Caki2 (cell line): Measurements from ENCODE around the gene PHOSPHO2. TPM values are rescaled to one million over a fixed set of nuclear protein-coding genes. Genes with fewer than 3 reads are reported as not detected.

Source experiments
- DNase-seq: peaks from one replicate; pipeline ENCODE4 v3.0.0-alpha.2; 2015; ENCODE audit warnings: low read depth
- in situ Hi-C: cut with HindIII; loops from 2 replicates; pipeline ENCODE4 v1.10.0; 2016; ENCODE audit warnings: low sequenced_read_pairs, low pct_unique_long_range_greater_than_20kb, mixed read lengths
- total RNA-seq: library from RNA; depleted of rRNA; stranded (reverse); fragments of >200 nt; shearing (Covaris generic); gene quantifications from 2 replicates; pipeline ENCODE4 v1.2.3, GENCODE V29; 2014; ENCODE audit warnings: low replicate concordance

Gene PHOSPHO2
- total RNA-seq, 1 experiment from 2014 or later, result 7.5 TPM

DNA sequence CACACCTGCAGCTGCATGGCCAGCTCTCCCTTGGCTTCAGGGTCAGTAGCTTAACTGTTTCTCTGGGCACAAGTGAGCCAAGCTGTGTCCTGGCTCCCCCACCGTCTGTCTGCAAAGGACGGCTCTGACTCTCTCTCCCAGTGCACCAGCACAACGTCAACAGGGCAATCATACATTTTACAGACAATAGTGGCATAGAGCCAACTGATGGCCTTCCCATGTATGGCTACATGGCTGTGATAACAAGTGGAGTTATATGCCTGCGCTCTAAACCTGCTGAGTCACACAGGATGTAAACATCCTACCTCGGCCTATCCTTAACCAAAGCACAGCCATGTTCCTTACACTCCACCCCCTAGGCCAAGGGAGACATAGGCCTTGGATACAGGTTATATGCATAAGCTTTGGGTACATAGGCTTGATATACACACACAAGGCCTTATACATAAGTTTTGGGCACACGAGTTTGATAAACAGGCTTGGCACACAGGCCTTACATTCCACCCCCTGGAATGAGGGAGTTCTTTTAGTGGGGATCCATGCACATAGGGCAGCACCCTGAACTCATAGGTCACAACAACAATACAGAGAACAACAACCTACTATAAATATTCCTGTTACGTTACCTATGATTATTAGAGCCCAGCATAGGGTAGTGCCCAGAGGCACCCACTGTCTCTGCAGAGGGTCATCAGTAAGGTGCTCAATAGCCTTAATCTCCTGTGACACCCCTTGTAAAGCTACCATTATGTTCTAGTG is 17.7 kb downstream of the PHOSPHO2 start:
- in situ Hi-C loops, result no loop called here
- no peak for DNase-seq

DNA sequence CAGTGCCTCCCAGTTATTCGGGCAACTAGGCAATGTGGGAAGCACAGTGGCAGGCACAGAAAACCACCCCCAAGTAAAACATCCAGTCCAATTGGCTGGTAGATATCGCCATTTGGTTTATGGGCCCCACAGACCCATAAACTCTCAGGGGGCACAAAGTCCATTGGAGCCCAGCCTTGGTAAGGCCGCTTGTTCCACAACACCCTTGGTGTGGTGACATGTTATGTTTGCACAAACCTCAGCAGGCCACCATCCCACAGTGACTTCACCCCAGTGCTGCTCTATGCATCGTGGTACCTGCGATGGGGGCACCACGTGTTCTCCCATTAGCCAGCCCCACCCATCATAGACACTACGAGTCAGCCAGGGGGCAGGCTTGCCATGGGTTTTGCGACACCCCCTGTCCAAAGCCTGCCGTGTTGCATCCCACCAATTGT is 18.5 kb downstream of the PHOSPHO2 start:
- DNase-seq, result no peak
- in situ Hi-C loops, result no loop called here

DNA sequence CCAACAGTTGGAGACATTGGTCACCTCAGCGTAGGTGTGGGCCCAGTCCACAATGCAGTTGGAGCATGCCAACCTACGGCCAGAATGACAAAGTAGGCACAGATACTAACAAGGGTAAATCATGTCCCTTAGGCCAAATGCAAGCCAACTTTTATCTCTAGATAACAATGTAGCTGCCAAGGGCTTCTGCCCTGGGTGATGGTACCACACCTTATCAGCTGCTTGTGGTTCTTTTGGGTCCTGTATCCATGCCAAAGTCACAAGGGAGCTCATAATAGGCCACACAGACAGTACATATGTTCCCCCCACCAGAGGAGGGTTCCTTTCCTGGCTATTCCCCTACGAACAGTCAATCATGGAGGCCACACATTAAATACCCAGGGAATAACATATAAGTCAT is 19.1 kb downstream of the PHOSPHO2 start:
- in situ Hi-C loops, result no loop called here

DNA sequence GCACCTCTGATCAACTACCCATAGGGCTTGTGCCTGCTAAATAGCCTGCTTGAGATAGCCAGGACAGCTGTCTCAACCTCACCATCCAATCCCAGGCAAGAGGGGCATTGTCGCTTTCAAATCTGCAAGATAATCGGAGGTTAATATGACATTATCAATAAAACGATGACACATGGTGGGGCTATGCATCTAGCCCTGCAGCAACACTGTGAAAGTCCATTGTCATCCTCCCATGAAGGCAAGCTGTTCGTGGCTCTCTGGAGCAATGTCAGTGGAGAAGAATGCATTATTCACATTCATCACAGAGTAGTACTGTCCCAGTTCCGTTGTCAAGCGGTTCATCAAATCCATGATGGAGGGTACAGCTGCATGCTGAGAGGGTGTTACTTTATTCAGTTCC is 20.4 kb downstream of the PHOSPHO2 start:
- no peak for DNase-seq
- in situ Hi-C loops, result no loop called here

More for the DNA sequence above, 19.1 kb downstream of the PHOSPHO2 start:
- DNase-seq, result no peak

DNA sequence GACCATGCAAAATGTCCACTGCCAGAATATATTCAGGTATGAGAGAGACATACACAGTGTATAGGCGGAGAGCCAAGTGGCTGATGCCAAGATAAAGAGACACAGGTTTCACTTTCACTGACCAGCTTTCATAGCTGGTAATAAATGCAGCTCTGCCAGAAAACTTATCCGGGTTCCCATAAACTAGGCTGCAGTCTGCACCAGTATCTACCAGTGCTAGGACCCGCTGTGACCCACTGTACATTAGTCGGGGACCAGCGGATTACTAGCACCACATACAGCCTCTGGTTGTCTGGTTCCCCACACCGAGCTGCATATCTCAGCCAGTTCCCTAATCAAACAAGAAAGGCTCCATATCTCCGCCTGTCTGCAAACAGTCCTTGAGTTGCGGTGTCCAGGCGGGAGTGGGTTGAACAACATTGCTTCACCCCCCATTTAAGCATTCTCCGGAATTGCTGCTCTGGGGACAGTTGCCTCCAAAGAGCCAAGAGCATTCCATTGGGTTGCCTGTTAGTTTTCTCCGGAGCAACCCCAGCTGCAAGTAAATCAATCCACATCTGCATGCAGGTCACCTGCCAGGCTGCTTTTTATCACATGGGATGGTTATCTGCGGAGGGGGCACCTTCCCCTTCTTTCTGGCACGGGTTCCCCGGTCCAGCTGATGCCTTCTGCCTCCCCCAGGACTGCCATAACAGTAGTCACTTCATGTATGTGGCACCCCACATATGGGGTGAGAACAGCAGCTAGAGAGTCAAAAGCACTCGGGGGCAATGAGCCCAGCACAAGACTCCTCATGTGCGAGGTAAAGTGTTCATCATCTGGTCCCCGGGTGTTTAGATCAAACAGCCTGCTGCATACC is 21.3 kb downstream of the PHOSPHO2 start:
- DNase-seq, result no peak
- in situ Hi-C loops, result no loop called here

DNA sequence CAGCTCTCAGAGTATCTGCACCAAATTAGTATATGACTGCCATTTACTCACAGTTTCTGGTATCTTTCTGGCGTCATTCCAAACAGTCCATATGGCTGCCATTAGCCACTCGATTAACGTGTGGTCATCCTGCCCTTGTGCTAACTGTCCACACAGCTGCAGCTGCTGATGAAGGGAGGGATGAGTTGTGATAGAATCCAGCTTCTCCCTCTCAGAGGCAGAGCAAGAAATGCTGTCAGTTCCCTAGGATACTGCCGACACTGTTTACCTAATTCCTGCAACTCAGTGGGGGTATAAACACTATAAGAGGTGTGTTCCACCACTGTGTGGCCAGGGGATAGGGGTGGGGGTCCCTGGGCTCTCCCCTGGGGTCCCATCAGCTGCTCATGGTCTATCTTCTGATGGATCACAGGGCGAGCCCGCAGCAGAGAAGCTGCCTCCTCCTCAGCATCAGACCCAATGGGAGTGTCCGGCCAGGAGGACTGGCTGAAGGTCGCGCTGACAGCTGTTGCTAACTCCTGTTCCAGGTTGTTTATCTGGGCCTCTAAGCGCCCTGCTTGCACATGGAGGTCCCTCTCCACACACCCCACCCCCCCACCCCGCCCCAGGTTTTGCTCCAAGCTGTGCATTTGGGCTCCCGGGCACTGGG is 22.1 kb downstream of the PHOSPHO2 start:
- DNase-seq, result no peak
- in situ Hi-C loops, result no loop called here

DNA sequence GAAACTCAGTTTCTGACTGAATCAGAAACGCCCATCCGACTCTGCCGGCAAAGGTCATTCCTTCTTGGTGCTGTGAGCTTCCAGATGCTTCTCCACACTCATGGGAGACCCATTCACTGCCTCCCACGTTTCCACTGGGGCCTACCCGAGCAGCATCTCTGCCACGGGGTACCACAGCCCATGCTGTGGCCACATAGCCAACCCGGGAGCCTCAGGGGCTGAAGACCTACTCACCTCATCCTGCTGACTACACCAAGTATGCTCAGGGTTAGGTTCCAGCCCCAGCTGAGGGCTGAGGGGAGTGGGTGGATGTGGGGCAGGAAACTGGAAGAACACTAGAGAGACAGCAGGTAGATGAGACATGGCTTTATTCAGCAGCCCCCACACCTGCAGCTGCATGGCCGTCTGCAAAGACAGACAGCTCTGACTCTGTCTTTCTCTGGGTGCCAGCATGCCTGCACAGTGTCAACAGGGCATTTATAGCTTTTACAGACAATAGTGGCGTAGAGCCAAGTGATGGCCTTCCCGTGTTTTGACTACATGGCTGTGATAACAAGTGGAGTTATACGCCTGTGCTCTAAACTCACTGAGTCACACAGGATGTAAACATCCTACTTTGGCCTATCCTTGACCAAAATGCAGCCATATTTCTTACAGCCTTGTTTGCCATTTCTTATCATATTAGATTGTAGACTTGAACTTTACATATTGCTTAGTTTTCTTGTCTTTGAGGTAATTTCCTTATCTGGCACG is 22.8 kb downstream of the PHOSPHO2 start:
- in situ Hi-C loops, result no loop called here
- DNase-seq, result no peak

DNA sequence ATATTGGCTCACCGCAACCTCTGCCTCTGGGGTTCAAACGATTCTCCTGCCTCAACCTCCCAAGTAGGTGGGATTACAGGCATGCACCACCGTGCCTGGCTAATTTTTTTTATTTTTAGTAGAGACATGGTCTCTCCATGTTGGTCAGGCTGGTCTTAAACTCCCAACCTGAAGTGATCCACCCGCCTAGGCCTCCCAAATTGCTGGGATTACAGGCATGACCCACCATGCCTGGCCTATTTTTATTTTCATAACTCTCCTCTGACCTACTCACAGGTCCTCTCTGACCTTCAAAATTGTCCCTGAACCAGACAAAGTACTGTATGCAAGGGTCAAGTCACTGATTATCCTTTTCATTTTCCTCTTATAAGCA is 23.4 kb downstream of the PHOSPHO2 start:
- DNase-seq, result no peak
- in situ Hi-C loops, result no loop called here

DNA sequence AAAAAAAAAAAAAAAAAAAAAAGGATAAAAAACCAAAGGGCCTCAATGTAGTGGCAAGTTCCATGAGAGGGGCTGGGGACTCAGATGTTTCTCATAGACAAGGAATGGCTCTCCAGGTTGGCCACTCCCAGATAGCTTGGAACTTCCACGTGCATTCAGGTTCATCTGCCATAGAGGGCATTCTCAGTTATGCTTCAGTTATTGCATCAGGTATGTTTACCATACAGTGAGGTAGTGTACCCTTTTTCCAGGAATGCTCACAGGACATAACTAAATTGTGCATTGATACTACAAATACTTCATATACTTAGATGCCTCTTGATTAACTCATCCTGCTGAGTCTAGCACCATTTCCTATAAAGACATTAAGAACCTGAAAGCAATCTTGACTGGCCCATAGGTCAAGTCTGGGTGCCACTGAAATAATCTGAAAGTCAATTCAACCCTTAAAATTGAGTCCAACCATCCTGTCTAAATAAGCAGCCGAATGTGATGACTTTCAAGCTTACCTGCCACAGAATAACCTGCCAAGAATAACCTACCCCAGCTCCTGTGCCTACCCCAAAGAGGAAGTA is 24.7 kb downstream of the PHOSPHO2 start:
- no peak for DNase-seq
- in situ Hi-C loops, result no loop called here

DNA sequence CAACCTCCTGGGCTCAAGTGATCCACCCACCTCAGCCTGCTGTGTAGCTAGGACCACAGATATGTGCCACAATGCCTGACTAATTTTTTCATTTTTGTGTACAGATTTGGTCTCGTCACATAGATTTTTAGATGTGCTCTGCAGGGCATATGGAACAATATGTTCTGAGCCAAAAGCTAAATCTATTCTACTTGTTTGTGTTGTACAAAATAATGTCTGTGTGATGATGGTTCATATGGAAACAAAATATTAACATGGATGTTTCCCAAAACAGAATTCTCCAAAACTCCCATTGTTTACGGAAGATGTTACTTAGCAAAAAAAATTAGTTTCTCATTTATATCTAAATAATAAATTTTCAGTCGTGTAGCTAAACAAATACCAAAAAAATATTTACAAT is 26.7 kb downstream of the PHOSPHO2 start:
- in situ Hi-C loops, result no loop called here
- DNase-seq, result no peak

DNA sequence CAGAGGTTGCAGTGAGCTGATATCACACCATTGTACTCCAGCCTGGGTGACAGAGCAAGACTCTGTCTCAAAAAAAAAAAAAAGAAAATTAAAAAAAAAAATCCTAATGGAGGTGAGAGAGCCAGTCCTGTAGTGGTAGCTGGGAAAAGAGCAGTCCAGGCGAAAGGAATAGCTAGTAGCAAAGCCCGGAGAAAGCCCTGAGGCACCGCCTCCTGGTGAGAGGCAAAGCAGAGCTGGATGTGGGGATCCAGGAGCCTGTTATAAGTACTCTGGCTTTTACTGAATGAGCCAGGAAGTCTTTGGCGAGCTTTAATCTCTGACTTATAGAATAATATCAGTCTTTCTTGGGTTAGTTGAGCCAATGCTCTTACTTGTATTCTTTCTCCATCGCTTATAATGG is 32.8 kb downstream of the PHOSPHO2 start:
- no peak for DNase-seq

DNA sequence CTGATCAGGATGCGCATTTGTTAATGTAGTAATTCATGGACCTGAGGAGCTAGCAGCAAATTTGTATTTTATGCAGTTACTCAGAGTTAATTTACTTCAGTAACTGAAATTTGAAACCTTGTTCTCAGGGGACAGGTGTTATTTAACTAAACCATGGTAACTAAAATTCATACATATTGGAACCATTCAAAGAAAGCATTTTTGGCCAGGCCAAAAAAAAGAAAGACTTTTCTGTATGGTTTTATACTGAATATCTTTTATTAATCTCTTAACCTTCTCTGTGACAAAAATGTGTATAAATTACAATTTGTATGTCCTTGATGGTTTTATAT is 35.0 kb downstream of the PHOSPHO2 start:
- in situ Hi-C loops, result no loop called here
- no peak for DNase-seq

More for the DNA sequence above, 32.8 kb downstream of the PHOSPHO2 start:
- in situ Hi-C loops, result no loop called here

DNA sequence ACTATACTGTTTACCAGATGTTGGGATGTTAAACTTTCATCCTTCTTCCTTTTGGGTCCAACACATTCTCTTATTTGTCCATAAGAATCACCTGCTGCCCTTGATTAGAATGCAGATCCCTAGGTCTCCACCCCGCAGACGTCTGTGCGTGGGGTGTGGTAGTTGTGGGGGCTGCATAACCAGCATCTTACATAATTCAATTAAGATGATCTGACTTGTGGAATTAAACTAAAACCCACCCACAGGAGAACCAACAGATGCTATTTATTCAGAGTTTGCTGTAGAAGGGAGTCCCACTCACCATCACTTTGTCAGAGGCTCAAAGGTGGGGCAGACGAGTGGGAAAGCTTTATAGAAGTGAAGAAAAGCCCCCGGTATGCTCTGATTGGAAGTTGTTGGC is 37.8 kb downstream of the PHOSPHO2 start:
- DNase-seq, result no peak
- in situ Hi-C loops, result no loop called here

DNA sequence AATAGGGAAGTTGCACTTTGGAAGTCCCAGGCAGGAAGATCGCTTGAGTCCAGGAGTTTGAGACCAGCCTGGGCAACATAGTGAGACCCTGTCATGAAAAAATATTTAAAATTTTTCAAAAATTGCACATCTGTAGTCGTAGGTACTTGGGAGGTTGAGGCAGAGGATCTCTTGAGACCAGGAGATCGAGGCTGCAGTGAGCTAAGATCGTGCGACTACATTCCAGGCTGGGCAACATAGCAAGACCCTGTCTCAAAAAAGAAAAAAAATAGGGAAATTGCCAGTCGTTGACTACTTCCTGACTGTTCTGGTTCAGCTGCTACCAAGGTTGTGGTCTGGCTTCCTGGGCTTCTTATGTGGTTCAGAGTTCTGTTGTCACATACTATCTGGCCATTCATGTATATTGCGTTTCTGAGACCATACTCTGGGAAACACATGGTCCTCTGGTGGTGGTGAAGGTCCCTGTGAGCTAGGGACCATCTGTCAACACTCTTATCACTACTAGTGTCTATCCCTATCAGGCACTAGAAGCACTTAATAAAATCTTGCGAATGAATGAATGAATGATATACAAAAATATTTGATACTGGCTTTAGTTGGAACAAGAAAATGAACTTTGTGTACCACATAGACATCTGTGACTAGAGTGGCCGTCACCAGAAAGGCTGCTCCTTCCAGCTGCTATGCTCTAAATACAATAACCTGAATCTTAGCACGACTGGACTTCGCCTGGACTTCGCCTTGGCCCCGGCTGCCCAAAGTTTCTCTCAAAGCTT is 38.5 kb downstream of the PHOSPHO2 start:
- in situ Hi-C loops, result no loop called here
- DNase-seq, result no peak

DNA sequence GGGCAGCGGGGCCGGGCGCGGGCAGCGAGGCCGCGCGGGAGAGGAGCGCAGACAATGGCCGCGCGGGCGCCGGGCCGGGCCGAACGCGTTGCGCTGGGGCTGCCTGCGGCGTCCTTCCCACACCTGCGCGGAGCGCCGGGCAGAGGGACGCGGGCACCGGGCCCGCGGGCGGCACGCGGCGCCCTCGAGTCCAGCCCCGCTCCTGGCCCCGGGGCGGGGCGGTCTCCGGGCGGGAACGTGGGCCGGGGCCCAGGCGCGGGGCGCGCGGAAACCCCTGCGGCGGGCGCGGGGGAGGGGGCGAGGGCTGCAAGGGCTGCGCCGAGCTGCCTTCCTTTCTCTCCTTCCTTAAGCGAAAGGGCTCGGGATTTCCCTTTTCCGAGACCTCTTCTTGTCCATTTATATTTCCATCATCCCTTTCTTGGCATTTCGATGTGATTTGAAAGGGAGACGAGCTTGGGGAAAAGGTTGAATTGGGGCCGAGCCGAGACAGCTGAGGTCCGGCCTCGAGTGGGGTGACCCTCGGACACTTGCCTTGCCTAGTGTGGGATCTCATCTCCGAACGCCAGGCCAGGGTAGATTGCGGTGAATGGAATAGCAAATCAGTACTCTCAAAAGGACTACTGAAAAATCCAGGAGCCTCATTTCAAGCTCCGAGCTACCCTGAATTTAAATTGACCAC is 40.0 kb downstream of the PHOSPHO2 start:
- in situ Hi-C loops, result no loop called here
- no peak for DNase-seq

DNA sequence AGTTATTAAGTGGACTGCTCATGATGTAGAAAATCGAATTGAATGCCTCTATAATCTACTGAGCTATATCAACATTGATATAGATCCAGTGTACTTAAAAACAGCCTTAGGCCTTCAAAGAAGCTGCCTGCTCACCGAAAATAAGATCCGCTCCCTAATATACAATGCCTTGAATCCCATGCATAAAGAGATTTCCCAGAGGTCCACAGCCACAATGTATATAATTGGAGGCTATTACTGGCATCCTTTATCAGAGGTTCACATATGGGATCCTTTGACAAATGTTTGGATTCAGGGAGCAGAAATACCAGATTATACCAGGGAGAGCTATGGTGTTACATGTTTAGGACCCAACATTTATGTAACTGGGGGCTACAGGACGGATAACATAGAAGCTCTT is 41.4 kb downstream of the PHOSPHO2 start:
- no peak for DNase-seq
- in situ Hi-C loops, result no loop called here

DNA sequence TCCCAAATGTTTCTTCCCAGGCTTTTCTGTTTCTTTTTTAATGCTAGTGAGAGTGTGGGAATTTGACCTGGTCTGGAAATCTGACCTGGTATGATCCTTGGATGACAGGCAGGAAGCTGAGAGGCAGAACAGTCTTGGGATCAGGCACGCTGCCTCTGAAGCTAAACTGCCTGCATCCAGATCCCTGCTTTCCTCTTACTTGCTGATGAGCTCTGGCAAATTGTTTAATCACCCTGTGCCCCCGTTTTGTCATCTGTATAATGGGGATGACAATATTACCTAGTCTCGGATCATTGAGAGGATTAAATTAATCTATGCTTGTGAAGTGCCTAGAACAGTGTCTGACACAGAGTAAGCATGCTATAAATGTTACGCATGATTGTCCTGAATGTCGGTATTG is 42.6 kb downstream of the PHOSPHO2 start:
- in situ Hi-C loops, result no loop called here

More for the DNA sequence above, 42.6 kb downstream of the PHOSPHO2 start:
- no peak for DNase-seq
